Nephron (organoid): ENCODE measurements around the gene REXO1.

ENCODE experiments used
- H3K27ac Mint-ChIP-seq, 3 experiments: 2 replicates each; pipeline ENCODE4 v1.8.0; 2020; ENCODE audit warnings: mixed read lengths in 3 of 3, mild to moderate bottlenecking in 2 of 3, moderate library complexity in 1 of 3
- H3K27me3 Mint-ChIP-seq: 2 replicates; pipeline ENCODE4 v1.8.0; 2021; ENCODE audit warnings: low read depth, mild to moderate bottlenecking, moderate library complexity, mixed read lengths
- H3K36me3 Mint-ChIP-seq: 2 replicates; pipeline ENCODE4 v1.8.0; 2020; ENCODE audit warnings: low read depth, mixed read lengths
- H3K4me1 Mint-ChIP-seq: 2 replicates; pipeline ENCODE4 v1.8.0; 2020; ENCODE audit warnings: mixed read lengths
- H3K4me3 Mint-ChIP-seq, 3 experiments: 2 replicates each; pipeline ENCODE4 v1.8.0; 2020; ENCODE audit warnings: mild to moderate bottlenecking in 3 of 3, mixed read lengths in 3 of 3, moderate library complexity in 2 of 3
- H3K9me3 Mint-ChIP-seq: 2 replicates; pipeline ENCODE4 v1.8.0; 2020; ENCODE audit warnings: mixed read lengths
- TF ChIP-seq, protein P1 (sequence below), 3 experiments: fragments of 200-600 bp; sonication (generic); IDR thresholded peaks; one replicate each; pipeline ENCODE4 v1.5.0; 2021; ENCODE audit warnings: antibody characterized with exemption in 3 of 3; ENCODE audit not compliant: unreplicated experiment in 3 of 3

Gene REXO1

DNA sequence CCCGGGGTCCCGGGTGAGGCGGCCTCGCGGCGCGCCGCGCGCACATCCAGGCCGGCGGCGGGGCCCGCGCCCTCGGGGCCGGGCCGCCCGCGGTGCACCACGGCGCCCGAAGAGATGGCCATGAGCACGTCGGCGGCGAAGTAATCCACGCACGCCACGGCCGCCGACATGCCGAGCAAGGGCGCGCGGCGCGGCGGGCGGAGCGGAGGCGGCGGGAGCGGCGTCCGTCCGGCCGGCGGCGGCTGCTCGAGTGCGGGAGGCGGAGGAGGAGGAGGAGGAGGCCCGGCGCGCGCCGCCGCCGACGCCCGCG, 15.0 kb upstream of the REXO1 start, which contains the start of gene KLF16:
Gene KLF16, minus strand, starts transcription at position 252 of the 310 bp plus-strand sequence. Its CDS starts 82 bp downstream, at position 170.
- peaks cover 20% of the 10 kb centered on the region for H3K4me1 Mint-ChIP-seq
- TF ChIP-seq, protein P1, sequence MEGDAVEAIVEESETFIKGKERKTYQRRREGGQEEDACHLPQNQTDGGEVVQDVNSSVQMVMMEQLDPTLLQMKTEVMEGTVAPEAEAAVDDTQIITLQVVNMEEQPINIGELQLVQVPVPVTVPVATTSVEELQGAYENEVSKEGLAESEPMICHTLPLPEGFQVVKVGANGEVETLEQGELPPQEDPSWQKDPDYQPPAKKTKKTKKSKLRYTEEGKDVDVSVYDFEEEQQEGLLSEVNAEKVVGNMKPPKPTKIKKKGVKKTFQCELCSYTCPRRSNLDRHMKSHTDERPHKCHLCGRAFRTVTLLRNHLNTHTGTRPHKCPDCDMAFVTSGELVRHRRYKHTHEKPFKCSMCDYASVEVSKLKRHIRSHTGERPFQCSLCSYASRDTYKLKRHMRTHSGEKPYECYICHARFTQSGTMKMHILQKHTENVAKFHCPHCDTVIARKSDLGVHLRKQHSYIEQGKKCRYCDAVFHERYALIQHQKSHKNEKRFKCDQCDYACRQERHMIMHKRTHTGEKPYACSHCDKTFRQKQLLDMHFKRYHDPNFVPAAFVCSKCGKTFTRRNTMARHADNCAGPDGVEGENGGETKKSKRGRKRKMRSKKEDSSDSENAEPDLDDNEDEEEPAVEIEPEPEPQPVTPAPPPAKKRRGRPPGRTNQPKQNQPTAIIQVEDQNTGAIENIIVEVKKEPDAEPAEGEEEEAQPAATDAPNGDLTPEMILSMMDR (IDR thresholded peaks at IDR 0.05; ENCODE audit: unreplicated experiment in 3 of 3): no peak
- H3K9me3 Mint-ChIP-seq: no peaks in the 10 kb centered on the region
- H3K27ac Mint-ChIP-seq: peak within 1 kb of the TSS; percentile 7 to 69 (median 32)
- H3K36me3 Mint-ChIP-seq: no peaks in the 10 kb centered on the region
- peak within 1 kb of the TSS; percentile 85 to 91 (median 88) for H3K4me3 Mint-ChIP-seq
- peaks cover 10% of the 10 kb centered on the region for H3K27me3 Mint-ChIP-seq

DNA sequence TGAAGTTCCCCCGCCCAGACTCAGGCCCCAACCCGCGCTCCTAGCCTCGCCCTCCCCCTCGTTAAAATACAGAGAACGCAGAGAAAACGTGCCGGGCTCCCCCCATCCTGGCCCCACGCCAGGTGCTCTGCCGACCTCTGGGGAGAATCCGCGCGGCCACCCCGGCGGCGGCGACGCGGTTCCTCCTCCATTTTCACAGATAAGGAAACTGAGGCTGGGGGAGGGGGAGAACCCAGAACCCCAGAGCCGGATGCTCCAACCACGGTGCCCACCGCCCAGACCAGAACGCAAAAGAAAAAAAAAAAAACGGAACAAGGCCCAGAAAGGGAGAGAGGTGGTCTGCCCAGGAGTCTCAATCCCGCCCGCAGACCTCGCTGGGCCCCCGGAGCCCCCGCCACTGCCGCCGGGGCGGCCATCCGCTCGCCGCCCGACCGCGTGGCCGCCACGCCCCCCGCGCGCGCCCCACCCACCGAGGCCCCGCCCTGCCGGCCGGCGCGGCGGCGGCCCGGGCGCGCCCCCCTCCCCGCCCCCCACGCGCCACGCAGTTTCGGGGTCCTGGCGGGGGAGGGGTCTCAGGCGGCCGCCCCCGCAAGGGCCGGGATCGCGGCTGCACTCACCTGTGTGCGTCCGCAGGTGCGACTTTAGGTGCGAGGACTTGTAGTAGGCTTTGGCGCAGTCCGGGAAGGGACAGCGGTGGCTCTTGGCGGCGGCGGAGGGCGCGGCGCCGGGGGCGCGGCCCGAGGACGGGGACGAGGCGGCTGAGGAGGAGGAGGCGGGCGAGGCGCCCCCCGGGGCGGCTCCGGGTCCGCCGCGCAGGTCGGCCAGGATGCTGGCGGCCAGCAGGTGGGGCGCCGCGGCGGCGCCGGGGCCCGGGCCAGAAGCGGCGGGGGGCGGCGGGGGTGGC, 14.4 kb upstream of the REXO1 start:
- peaks cover 10% of the 10 kb centered on the region for H3K27me3 Mint-ChIP-seq
- TF ChIP-seq, protein P1 (IDR thresholded peaks at IDR 0.05; ENCODE audit: unreplicated experiment in 3 of 3): no peak

DNA sequence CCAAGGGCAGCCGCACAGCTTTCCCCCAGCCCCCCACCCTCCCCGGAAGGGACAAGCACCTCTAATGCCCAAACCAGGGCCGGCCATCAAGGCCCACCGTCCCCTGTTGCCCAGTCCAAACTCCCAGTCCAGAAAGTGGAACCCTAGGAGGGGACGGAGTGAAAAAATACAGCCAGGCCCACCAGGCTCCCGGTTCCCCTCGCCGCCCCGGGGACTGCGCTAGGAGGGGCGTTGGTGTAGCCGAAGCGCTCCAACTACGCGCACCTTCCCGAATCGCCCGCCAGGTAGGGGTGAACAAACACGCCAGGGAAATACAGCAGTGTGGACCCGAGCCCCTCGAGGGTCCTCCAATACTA, 13.8 kb upstream of the REXO1 start:
- peak overlapping the region; percentile 7 to 69 (median 32) for H3K27ac Mint-ChIP-seq
- peaks cover 20% of the 10 kb centered on the region for H3K4me1 Mint-ChIP-seq
- H3K4me3 Mint-ChIP-seq: peak overlapping the region; percentile 85 to 91 (median 88)
- H3K27me3 Mint-ChIP-seq: peaks cover 10% of the 10 kb centered on the region
- H3K9me3 Mint-ChIP-seq: no peaks in the 10 kb centered on the region
- TF ChIP-seq, protein P1 (IDR thresholded peaks at IDR 0.05; ENCODE audit: unreplicated experiment in 3 of 3): no peak
- no peaks in the 10 kb centered on the region for H3K36me3 Mint-ChIP-seq

More for the DNA sequence above, 14.4 kb upstream of the REXO1 start:
- no peaks in the 10 kb centered on the region for H3K9me3 Mint-ChIP-seq
- peaks cover 20% of the 10 kb centered on the region for H3K4me1 Mint-ChIP-seq
- peak overlapping the region; percentile 85 to 91 (median 88) for H3K4me3 Mint-ChIP-seq
- no peaks in the 10 kb centered on the region for H3K36me3 Mint-ChIP-seq
- peak overlapping the region; percentile 7 to 69 (median 32) for H3K27ac Mint-ChIP-seq

- peak overlapping the region; percentile 7 to 69 (median 32) for H3K27ac Mint-ChIP-seq
- no peaks in the 10 kb centered on the region for H3K36me3 Mint-ChIP-seq
- no peaks in the 10 kb centered on the region for H3K9me3 Mint-ChIP-seq
- H3K4me3 Mint-ChIP-seq: peak overlapping the region; percentile 85 to 91 (median 88)
- H3K27me3 Mint-ChIP-seq: peaks cover 10% of the 10 kb centered on the region
- H3K4me1 Mint-ChIP-seq: peaks cover 20% of the 10 kb centered on the region
- TF ChIP-seq, protein P1 (IDR thresholded peaks at IDR 0.05; ENCODE audit: unreplicated experiment in 3 of 3): no peak
These were observed 13.3 kb upstream of the REXO1 start for GRCh38 chr19:1861599-1862031.

- Mint-ChIP-seq H3K9me3 (no peaks in the 10 kb centered on the region), H3K4me3 (peak overlapping the region; percentile 85 to 91 (median 88))
These were observed 12.7 kb upstream of the REXO1 start for GRCh38 chr19:1860821-1861598.

More at GRCh38 chr19:1860821-1861598, 12.7 kb upstream of the REXO1 start:
- Mint-ChIP-seq H3K27ac (peak overlapping the region in 2 of 3 experiments; percentile 7 to 33), H3K4me1 (peaks cover 20% of the 10 kb centered on the region), H3K27me3 (peaks cover 10% of the 10 kb centered on the region), H3K36me3 (no peaks in the 10 kb centered on the region)
- TF ChIP-seq, protein P1 (IDR thresholded peaks at IDR 0.05; ENCODE audit: unreplicated experiment in 3 of 3): no peak
